DMS79 (cell line): ENCODE results near the gene PHF5A.
"Not testable (repeated sequence)": the region's sequence is repeated elsewhere in the genome, so short reads cannot be mapped to it uniquely, and the experiment has no call there.

Experiments used
- DNase-seq: peaks from one replicate; lab custom pipeline; 2025; lab: John Stamatoyannopoulos, UW

PHF5A gene

GRCh38 chr22:41488076-41488475, 19.6 kb upstream of the PHF5A start:
- no peak for DNase-seq

- no peak for DNase-seq
Measured at GRCh38 chr22:41487037-41487935, 18.8 kb upstream of the PHF5A start.

DNA sequence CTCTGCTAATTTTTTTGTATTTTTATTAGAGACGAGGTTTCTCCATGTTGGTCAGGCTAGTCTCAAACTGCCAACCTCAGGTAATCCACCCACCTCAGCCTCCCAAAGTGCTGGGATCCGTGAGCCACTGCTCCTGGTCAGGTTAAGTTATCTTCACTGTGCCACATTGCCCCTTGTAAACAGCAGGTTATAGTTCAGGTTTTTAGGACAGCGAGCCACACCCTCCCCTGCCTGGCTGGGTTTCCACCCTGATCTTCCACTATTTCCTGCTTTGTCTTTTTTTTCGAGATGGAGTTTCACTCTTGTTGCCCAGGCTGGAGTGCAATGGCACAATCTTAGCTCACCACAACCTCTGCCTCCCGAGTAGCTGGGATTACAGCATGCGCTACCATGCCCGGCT, 16.5 kb upstream of the PHF5A start:
- no peak for DNase-seq

DNA sequence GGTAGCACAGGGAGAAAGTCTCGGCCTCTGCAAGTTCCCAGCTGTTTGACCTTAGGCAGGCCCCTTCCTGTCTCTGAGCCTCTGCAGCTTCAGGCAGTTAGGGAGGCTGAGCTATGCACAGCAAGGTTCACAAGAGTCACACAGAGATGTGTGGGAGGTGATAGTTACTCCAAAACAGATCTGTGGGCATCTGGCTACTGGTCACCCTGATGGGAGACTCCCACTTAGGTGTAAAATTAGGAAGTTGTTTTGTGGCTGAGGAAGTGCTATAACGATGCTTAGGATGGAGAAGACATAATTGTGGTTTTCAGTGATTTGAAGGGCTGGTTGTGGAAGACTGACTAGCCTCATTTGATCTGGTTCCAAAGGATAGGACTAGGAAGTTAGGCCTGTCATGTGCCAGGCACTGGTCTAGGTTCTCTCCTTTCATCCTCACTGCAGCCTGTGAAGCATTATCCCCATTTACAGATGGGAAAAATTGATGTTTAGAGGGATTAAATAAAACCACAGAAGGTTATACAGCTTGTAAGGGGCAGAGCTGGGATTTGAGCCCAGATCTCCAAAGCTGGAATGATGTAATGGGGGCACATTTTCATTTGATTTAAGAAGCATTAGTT, 13.9 kb upstream of the PHF5A start:
- no peak for DNase-seq

- DNase-seq, result no peak
Measured at GRCh38 chr22:41481925-41482318, 13.4 kb upstream of the PHF5A start.

GRCh38 chr22:41481131-41481830, 12.8 kb upstream of the PHF5A start:
- no peak for DNase-seq

DNA sequence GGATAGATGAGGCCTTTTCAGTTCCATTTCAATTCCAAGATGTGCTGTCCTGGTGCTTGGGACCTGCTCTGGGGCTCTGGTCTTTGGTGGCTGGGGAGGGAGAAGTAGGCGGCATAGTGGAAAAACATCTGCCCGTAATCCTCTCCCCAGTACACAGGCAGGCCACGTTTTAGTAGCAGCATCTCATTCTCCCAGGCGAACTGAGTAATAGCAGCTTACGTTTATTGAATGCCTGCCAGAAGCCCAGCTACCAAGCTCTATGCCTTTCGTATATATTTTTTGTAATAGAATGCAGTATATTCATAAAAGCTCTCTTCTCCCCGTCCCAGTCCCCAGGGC, 11.9 kb upstream of the PHF5A start:
- DNase-seq, result no peak

GRCh38 chr22:41479671-41480396, 11.3 kb upstream of the PHF5A start:
- DNase-seq, result no peak

GRCh38 chr22:41478891-41479521, 10.5 kb upstream of the PHF5A start:
- DNase-seq, result no peak

DNA sequence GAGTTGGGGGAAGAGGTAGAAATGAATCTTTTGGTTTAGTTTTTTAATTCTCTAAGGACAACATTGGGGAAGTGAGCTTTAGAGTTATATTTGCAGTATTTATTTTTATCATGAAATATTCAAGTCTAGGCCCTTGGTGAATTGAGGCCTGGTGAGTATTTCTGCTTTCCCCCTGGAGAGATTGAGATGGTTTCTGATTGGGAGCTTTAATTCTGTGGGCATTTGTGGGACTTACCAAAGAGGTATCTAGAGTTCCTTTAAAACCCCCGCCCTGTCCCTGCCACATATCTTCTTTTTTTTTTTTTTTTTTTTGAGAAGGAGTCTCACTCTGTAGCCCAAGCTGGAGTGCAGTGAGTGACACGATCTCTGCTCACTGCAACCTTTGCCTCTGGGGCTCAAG, 10.0 kb upstream of the PHF5A start:
- DNase-seq, result no peak

DNA sequence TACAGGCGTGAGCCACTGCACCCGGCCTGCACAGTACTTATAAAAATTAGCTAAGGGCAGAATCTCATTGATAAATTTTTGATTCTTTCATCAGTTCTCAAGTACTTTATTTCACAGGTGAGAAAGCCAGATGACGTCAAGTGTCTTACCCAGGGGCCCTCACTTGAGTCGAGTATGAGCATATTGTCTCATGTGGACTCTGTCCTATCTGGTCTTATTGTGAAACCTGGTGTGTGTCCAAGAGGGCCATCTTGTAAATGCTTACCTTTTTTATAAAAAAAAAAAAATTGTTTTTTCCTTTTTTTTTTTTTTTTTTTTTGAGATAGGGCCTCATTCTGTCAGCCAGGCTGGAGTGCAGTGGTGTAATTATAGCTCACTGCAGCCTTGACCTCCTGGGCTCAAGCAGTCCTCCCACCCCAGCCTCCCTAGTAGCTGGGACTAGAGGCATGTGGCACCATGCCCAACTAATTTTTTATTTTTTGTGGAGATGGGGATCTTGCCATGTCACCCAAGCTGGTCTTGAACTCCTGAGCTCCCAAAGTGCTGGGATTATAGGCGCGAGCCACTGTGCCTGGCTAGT, 6.5 kb upstream of the PHF5A start:
- no peak for DNase-seq

- no peak for DNase-seq
Measured at GRCh38 chr22:41471568-41471967, 3.1 kb upstream of the PHF5A start.

DNA sequence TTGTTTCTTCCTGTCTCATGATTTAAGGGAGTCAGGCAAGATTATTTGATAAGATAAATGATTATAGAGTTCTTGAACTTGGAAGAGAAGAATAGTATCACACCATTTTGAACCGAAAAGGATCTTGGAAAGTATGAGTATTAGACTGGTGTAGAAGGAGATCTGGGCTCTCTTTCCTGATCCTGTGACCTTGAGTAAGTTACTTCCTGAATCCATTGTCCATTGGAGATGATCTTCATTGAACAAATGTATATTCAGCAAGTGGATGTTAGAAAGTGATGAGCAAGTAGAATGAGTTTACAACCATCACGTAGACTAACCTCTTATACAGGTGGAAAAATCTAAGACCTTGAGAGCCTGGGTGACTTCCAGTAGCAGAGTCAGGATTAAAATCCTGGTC, 2.4 kb upstream of the PHF5A start:
- no peak for DNase-seq

- no peak for DNase-seq
Measured at GRCh38 chr22:41469218-41469851, 843 bp upstream of the PHF5A start.

- no peak for DNase-seq
Measured at GRCh38 chr22:41461901-41462300, 6.6 kb downstream of the PHF5A start.

DNA sequence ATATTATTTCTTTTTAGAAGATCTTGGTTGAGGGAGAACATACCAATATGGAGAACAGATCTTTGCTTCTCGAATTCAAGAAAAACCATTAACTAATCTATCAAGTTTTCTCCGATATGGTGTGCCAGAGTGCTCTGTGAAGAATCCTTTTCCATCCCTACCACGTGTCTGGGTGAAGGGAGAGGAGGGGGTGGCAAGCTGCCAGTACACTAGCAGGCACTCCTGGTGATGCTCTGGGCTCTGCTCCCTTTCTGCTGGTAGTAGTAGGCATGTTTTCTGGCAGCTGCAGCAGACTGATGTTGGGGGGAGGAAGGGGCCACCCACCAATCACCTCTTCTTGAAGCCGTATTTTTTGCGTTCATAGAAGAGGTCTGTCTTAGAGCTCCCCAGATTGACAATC, 8.4 kb downstream of the PHF5A start:
- not testable (repeated sequence) for DNase-seq

DNA sequence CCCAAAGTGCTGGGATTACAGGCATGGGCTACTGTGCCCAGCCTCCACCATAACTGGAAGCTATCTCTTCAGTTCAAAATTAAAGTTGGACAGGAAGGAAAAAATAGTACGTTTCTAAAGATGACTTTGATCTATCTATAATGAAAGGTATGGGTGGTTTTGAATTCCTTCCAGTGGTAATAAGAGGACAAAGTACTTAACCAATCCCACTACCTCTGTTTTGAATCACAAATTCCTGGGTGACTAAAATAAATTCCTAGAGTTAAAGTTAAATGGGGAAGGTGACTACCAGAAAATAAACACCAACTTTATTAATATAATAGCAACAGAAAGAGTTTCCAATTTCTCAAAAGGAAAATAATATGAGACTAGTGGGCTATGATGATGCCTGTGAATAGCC, 9.1 kb downstream of the PHF5A start:
- no peak for DNase-seq

DNA sequence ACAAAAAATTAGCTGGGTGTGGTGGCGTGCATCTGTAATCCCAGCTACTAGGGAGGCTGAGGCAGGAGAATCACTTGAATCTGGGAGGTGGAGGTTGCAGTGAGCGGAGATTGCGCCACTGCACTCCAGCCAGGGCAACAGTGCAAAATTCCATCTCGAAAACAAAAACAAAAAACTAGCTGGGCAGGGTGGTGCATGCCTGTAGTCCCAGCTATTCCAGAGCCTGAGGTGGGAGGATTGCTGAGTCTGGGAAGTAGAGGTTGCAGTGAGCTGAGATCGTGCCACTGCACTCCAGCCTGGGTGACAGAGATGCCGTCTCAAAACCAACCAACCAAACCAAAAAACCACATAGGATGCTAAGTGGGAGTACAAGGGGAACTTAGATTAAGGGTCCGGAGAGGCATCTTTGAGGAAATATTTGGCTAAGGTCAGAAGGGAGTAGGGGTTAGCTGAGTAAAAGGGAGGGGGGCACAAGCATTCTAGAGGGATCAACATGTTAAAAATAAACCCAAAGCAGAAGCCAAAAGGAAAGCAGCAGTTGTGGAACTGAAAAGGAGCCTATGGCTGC, 10.2 kb downstream of the PHF5A start:
- DNase-seq, result no peak

- DNase-seq, result peak; percentile 86
Measured at GRCh38 chr22:41448189-41448808, 20.2 kb downstream of the PHF5A start.
